SIG-M5 (cell line): Measurements from ENCODE around the gene PKD1.

ENCODE experiments used
- DNase-seq: peaks from one replicate; lab custom pipeline; 2025; lab: John Stamatoyannopoulos, UW

PKD1 gene

GRCh38 chr16:2046893-2047329, 88.8 kb downstream of the PKD1 start:
- DNase-seq, result no peak

DNA sequence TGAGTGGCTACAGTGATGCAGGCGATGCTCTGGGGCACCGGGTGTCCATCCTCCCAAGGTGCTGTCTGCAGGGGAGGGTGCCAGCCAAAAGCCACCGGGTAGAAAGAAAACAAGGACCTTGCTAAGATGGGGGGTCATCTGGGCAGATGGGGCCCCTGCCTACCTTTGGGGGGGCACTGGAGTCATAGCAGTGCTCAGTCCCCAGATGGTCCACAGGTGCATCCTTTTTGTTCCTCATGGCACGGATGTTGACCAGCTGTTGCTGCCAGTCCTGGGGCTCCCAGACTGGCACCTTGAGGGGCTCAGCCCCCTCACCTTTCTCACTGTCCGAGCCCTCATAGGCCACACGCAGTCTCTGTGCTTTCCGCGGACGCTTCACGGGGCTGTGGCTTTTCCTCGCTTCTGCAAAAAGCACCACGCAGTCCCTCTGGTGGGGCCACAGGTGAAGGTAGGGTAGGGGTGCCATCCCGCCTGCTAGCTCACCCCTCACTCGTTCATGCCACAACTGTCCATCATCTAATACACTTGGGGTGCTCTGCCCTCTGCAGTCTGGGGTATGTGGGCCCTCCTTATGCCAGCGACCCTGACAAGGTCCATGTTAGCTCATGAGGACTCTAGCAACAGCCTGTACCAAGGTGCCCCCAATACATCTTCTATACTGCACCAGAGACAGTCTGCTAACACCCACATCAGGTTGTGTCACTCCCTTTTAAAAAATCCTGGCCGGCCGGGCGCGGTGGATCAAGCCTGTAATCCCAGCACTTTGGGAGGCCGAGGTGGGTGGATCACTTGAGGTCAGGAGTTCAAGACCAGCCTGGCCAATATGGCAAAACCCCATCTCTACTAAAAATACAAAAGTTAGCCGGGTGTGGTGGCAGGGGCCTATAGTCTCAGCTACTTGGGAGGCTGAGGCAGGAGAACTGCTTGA, 89.5 kb downstream of the PKD1 start:
- no peak for DNase-seq

DNA sequence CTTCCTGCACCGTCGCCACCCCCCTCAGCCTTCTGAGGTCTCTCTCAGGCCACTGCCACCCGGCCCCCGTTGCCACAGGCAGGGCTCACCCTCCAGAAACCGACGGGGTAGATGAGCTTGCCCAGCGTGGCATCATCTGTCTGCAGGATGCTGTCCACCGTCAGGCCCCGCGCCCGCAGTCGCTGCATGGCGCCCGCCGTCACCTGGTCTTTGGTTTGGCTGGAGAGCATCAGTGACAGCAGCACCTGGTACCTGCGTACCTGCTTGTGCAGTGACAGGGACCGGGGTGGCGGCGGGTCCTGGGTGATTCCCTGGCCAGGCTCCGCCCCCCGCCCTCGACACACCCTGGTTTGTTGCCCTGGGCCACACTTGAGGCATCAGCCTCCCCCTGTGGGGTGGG, 91.2 kb downstream of the PKD1 start:
- no peak for DNase-seq

- no peak for DNase-seq
Observed at GRCh38 chr16:2043667-2044451, 91.8 kb downstream of the PKD1 start.

DNA sequence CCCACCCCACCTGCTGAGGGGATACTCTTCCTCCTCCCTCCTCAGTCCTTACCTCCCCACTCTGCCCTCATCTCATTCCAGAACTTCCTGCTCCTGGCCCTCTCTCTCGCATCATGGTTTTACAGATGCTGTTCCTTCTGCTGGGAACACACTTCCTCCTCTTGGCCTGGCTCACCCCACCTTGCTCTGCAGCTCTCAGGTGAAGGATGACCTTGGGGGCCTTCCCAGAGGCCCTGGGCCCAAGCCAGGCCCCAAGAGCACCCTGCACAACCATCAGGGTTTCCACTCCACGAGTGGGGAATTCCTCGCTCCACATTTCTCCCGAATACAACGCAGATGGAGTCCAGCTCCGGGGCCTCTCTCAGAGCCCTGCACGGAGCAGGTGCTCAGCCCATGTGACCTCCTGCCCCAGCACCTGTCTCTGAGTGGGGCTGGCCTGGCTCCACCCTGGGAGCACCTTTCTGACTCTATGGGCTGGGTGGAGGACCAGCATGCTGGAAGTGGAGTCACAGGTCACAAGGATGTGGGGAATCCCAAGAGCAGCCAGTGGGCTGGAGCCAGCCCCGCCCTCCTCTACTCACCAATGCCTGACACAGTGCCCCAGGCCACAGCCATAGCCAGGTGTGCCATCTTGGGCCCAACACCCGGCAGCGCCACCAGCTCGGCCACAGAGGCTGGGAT, 92.6 kb downstream of the PKD1 start:
- DNase-seq, result no peak

- no peak for DNase-seq
Observed at GRCh38 chr16:2042171-2042985, 93.3 kb downstream of the PKD1 start.

DNA sequence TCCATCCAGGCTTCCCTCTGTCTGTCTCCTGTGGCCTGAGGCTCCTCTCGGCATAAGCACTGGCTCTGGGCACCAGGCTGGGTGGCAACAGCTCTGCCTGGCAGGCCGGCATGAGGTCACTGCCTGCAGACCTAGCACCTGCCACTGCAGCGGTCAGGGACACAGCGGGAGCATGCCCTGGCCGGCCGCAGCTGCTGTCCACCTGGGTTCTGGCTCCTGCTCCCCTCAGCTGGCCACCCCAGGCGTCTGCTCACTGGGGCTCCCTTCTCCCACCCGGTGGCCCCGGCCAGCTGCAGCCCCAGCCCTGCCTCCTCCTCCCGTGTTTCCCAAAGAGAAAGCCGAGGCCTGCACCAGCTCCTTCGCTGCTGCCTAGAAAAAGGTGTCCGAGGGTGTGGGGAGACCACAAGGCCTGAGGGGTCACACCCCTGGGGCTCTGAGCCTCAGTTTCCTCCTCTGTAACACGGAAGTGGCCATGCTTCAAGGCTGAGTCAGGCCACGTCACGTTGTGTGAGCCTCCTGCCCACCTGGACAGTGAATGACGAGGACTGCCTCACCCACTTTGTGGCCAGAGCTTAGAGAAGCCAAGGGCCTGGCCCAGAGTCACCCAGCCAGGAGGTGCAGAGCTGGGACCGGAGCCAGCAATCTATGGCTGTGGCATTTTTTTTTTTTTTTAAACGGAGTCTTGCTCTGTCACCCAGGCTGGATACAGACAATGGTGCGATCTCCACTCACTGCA, 94.7 kb downstream of the PKD1 start:
- DNase-seq, result no peak

- DNase-seq, result no peak
Observed at GRCh38 chr16:2040041-2040786, 95.5 kb downstream of the PKD1 start.

- no peak for DNase-seq
Observed at GRCh38 chr16:2039274-2040031, 96.2 kb downstream of the PKD1 start.
